OCI-LY7 (cell line): ENCODE results near the gene NAP1L4.

Experiments
- CTCF ChIP-seq: fragments of 200-600 bp; sonication (generic); conservative IDR thresholded peaks from 2 replicates; pipeline ENCODE4 v1.5.1; 2014; ENCODE audit warnings: mild to moderate bottlenecking, antibody characterized with exemption, low read length, moderate library complexity, mixed read lengths
- EZH2phosphoT487 ChIP-seq: fragments of 200-600 bp; sonication (generic); IDR thresholded peaks from 2 replicates; pipeline ENCODE4 v1.6.1; 2018; ENCODE audit warnings: low read depth, borderline replicate concordance, mild to moderate bottlenecking, mixed run types, antibody characterized with exemption, low read length, moderate library complexity, mixed read lengths

GRCh38 chr11:3004481-3004880 is 12.4 kb upstream of the NAP1L4 start:
- TF ChIP-seq CTCF = no peak
- TF ChIP-seq EZH2phosphoT487 = no peak
